Right atrium auricular region (tissue), 2 donors: ENCODE measurements around the gene C1GALT1C1. TPM values are rescaled to one million over a fixed set of nuclear protein-coding genes. Genes with fewer than 3 reads are reported as not detected.
"Not testable (repeated sequence)": the region's sequence is repeated elsewhere in the genome, so short reads cannot be mapped to it uniquely, and the experiment has no call there.

Source experiments
- DNase-seq: peaks from one replicate; pipeline ENCODE4 v3.0.0-alpha.2; 2019; ENCODE audit warnings: low spot score
- H3K27ac ChIP-seq, 2 donors: fragments of 200-600 bp; sonication (generic); 1 replicate in 1 of 2; 2 replicates in 1 of 2; pipeline ENCODE4 v1.5.1; 2016 to 2019
- H3K27me3 ChIP-seq, 2 donors: fragments of 200-600 bp; sonication (generic); one replicate each; pipeline versions ENCODE4 v1.5.1 to v1.6.0; 2017 to 2019
- H3K36me3 ChIP-seq: fragments of 200-600 bp; sonication (generic); one replicate; pipeline ENCODE4 v1.5.1; 2016
- H3K4me1 ChIP-seq, 2 donors: fragments of 200-600 bp; sonication (generic); one replicate each; pipeline versions ENCODE4 v1.5.1 to v1.6.0; 2017 to 2019
- H3K4me3 ChIP-seq, 2 donors: fragments of 200-600 bp; sonication (generic); 1 replicate in 1 of 2; 2 replicates in 1 of 2; pipeline ENCODE4 v1.5.1; 2017 to 2019; ENCODE audit warnings: mild to moderate bottlenecking in 1 of 2, moderate library complexity in 1 of 2
- H3K9me3 ChIP-seq, 2 donors: fragments of 200-600 bp; sonication (generic); one replicate each; pipeline ENCODE4 v1.5.1; 2019
- total RNA-seq, 2 donors: library from RNA; depleted of rRNA; stranded (reverse); fragments of >200 nt; gene quantifications; one replicate each; pipeline ENCODE4 v1.1.0, GENCODE V29; 2016
- TF ChIP-seq, protein P1 (sequence below), 2 donors: fragments of 200-600 bp; sonication (generic); IDR thresholded peaks; one replicate each; pipeline ENCODE4 v1.5.1; 2019; ENCODE audit warnings: antibody characterized with exemption in 2 of 2

C1GALT1C1 gene
- total RNA-seq, 2 donors from 2014 or later: 24.0 to 31.4 TPM

GRCh38 chrX:120668357-120668756, 38.5 kb upstream of the C1GALT1C1 start:
- H3K27me3 ChIP-seq: no peaks in the 10 kb centered on the region
- no peak overlapping the region for H3K4me3 ChIP-seq
- no peak for DNase-seq
- peaks cover 0 to 7% of the 10 kb centered on the region in 2 donors for H3K4me1 ChIP-seq
- H3K36me3 ChIP-seq: no peaks in the 10 kb centered on the region
- TF ChIP-seq, protein P1, sequence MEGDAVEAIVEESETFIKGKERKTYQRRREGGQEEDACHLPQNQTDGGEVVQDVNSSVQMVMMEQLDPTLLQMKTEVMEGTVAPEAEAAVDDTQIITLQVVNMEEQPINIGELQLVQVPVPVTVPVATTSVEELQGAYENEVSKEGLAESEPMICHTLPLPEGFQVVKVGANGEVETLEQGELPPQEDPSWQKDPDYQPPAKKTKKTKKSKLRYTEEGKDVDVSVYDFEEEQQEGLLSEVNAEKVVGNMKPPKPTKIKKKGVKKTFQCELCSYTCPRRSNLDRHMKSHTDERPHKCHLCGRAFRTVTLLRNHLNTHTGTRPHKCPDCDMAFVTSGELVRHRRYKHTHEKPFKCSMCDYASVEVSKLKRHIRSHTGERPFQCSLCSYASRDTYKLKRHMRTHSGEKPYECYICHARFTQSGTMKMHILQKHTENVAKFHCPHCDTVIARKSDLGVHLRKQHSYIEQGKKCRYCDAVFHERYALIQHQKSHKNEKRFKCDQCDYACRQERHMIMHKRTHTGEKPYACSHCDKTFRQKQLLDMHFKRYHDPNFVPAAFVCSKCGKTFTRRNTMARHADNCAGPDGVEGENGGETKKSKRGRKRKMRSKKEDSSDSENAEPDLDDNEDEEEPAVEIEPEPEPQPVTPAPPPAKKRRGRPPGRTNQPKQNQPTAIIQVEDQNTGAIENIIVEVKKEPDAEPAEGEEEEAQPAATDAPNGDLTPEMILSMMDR (IDR thresholded peaks at IDR 0.05): no peak
- no peaks in the 10 kb centered on the region for H3K9me3 ChIP-seq
- no peak overlapping the region for H3K27ac ChIP-seq

DNA sequence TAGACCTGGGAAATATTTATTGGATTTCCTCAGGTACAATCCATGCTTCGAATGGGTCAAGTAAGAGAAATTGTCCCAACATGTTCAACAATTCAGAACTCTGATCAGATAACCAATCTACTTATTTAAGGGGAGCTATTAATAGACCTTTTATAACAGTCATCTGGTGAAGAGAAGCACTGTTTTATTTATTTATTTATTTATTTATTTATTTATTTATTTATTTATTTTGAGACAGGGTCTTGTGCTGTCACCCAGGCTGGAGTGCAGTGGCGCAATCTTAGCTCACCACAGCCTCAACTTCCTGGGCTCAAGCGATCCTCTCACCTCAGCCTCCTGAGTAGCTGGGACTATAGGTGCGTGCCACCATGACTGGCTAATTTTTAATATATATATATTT, 34.7 kb upstream of the C1GALT1C1 start:
- H3K9me3 ChIP-seq, H3K27ac ChIP-seq, H3K27me3 ChIP-seq, H3K4me3 ChIP-seq, DNase-seq, H3K36me3 ChIP-seq, H3K4me1 ChIP-seq: not testable (repeated sequence)

GRCh38 chrX:120664081-120664480, 34.2 kb upstream of the C1GALT1C1 start:
- TF ChIP-seq, protein P1 (IDR thresholded peaks at IDR 0.05): peak in 1 of 2 donors; percentile 40
- Histone ChIP-seq H3K4me1 (no peaks in the 10 kb centered on the region), H3K4me3 (no peak overlapping the region), H3K27ac (no peak overlapping the region), H3K27me3 (no peaks in the 10 kb centered on the region), H3K36me3 (no peaks in the 10 kb centered on the region), H3K9me3 (no peaks in the 10 kb centered on the region)
- no peak for DNase-seq

GRCh38 chrX:120662662-120663061, 32.8 kb upstream of the C1GALT1C1 start:
- DNase-seq: no peak
- Histone ChIP-seq H3K4me3 (no peak overlapping the region), H3K36me3 (no peaks in the 10 kb centered on the region), H3K27ac (no peak overlapping the region), H3K4me1 (no peaks in the 10 kb centered on the region), H3K9me3 (no peaks in the 10 kb centered on the region), H3K27me3 (no peaks in the 10 kb centered on the region)
- TF ChIP-seq, protein P1 (IDR thresholded peaks at IDR 0.05): no peak

DNA sequence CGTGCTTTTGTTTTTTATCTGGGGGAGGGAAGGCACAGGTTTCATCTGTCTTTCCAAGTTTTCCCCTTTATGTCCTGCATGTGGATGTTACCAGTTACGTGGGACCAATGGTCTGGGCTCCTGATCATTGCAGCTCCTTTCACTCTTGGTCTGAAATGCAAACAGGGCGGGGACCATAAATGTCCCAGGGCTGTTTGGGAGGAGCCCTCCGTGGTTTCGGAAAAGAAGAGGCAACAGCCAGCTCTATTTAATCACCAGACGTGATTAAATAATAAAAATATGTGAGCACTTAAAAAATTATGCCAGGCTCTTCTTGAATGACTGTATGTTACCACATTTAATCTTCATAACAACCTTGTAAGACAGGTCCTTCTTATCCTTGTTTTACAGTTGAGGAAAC, 30.8 kb upstream of the C1GALT1C1 start:
- no peak overlapping the region for H3K4me3 ChIP-seq
- H3K9me3 ChIP-seq: no peaks in the 10 kb centered on the region
- no peaks in the 10 kb centered on the region for H3K27me3 ChIP-seq
- no peak overlapping the region for H3K27ac ChIP-seq
- TF ChIP-seq, protein P1 (IDR thresholded peaks at IDR 0.05): no peak
- no peak for DNase-seq
- no peaks in the 10 kb centered on the region for H3K4me1 ChIP-seq
- H3K36me3 ChIP-seq: no peaks in the 10 kb centered on the region

DNA sequence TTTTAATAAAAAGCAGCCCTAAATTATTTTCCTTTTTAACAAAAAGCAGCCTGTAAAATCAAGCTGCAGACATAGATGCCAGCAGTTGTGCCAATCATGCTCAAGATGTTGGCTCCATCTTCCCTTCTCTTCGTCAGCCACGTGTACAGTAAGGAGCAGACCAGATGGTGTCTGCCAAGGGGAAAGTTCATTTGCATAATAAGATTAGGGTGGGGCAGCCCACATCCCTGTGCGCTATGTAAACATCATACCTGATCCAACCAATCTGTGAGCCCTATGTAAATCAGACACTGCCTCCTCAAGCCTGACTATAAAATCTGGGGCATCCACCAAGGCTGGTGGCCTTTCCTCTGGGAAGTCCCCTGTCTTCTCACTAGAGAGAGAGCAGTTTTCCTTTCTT, 23.1 kb upstream of the C1GALT1C1 start:
- Histone ChIP-seq H3K36me3 (no peaks in the 10 kb centered on the region), H3K9me3 (no peaks in the 10 kb centered on the region), H3K4me3 (no peak overlapping the region), H3K27ac (no peak overlapping the region), H3K27me3 (no peaks in the 10 kb centered on the region), H3K4me1 (no peaks in the 10 kb centered on the region)
- no peak for DNase-seq
- TF ChIP-seq, protein P1 (IDR thresholded peaks at IDR 0.05): no peak

- not testable (repeated sequence) for H3K4me3 ChIP-seq, H3K9me3 ChIP-seq, H3K4me1 ChIP-seq, DNase-seq, H3K36me3 ChIP-seq, H3K27me3 ChIP-seq, H3K27ac ChIP-seq
Observed at GRCh38 chrX:120652256-120652655, 22.4 kb upstream of the C1GALT1C1 start.
